Fibroblast of lung (primary cell): ENCODE results near the gene MAD2L1BP.
"Not testable (repeated sequence)": the region's sequence is repeated elsewhere in the genome, so short reads cannot be mapped to it uniquely, and the experiment has no call there.

ENCODE experiments used
- EZH2 ChIP-seq: IDR thresholded peaks from 2 replicates; pipeline ENCODE4 v1.5.1; 2012; ENCODE audit warnings: low read length, control low read depth, mild to moderate bottlenecking; ENCODE audit errors: missing control alignments
- TF ChIP-seq, protein P1 (sequence below), 2 donors: IDR thresholded peaks in 1 of 2; conservative IDR thresholded peaks in 1 of 2; 1 replicate in 1 of 2; 2 replicates in 1 of 2; pipeline ENCODE4 v1.5.1; 2011 to 2012; ENCODE audit warnings: low read length in 2 of 2, control low read depth in 1 of 2, inconsistent platforms in 1 of 2, low read depth in 1 of 2, mild to moderate bottlenecking in 1 of 2

- TF ChIP-seq, protein P1, sequence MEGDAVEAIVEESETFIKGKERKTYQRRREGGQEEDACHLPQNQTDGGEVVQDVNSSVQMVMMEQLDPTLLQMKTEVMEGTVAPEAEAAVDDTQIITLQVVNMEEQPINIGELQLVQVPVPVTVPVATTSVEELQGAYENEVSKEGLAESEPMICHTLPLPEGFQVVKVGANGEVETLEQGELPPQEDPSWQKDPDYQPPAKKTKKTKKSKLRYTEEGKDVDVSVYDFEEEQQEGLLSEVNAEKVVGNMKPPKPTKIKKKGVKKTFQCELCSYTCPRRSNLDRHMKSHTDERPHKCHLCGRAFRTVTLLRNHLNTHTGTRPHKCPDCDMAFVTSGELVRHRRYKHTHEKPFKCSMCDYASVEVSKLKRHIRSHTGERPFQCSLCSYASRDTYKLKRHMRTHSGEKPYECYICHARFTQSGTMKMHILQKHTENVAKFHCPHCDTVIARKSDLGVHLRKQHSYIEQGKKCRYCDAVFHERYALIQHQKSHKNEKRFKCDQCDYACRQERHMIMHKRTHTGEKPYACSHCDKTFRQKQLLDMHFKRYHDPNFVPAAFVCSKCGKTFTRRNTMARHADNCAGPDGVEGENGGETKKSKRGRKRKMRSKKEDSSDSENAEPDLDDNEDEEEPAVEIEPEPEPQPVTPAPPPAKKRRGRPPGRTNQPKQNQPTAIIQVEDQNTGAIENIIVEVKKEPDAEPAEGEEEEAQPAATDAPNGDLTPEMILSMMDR (conservative IDR thresholded peaks at IDR 0.05 in 1 of 2, IDR thresholded peaks at IDR 0.05 in 1 of 2; ENCODE audit: low read depth in 1 of 2, low read length in 2 of 2): not testable (repeated sequence)
- not testable (repeated sequence) for TF ChIP-seq EZH2
These were observed 46.1 kb upstream of the MAD2L1BP start for GRCh38 chr6:43589564-43589963.
